HG03565 (cell line): ENCODE results near the gene CYBA.

ENCODE experiments used
- ATAC-seq: cut with Tn5 transposase; IDR thresholded peaks from one replicate; pipeline ENCODE4 v1.9.1; 2021; ENCODE audit warnings: mild to moderate bottlenecking, moderate library complexity; ENCODE audit not compliant: unreplicated experiment

The CYBA gene

GRCh38 chr16:88650749-88651275 is at the start of gene CYBA:
TSS of gene CYBA (minus strand) at chr16:88651053. CDS start at chr16:88651013, 40 bp downstream.
- ATAC-seq = peak; percentile 42

- no peak for ATAC-seq
Measured at GRCh38 chr16:88700322-88700635, 49.4 kb upstream of the CYBA start.

DNA sequence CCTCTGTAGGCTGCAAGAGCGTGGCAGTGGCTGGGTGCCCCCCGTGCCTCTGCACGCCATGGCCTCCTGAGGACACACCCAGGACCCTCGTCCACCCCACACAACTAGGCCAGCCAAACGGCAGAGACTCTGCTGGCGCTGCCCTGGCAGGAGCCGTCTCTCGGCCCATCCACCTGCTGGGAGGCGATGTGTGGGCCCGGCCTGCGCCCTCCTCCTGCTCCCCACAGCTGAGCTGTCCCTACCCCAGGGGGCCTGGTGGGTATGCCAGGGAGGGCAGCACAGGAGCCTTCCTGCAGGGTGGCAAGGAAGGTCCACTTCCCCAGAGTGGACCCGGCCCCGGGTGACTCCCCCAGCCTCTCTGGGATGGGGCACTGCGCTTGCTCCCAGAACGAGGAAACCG is 48.3 kb upstream of the CYBA start:
- no peak for ATAC-seq

GRCh38 chr16:88698646-88699045 is 47.8 kb upstream of the CYBA start:
- ATAC-seq = no peak

DNA sequence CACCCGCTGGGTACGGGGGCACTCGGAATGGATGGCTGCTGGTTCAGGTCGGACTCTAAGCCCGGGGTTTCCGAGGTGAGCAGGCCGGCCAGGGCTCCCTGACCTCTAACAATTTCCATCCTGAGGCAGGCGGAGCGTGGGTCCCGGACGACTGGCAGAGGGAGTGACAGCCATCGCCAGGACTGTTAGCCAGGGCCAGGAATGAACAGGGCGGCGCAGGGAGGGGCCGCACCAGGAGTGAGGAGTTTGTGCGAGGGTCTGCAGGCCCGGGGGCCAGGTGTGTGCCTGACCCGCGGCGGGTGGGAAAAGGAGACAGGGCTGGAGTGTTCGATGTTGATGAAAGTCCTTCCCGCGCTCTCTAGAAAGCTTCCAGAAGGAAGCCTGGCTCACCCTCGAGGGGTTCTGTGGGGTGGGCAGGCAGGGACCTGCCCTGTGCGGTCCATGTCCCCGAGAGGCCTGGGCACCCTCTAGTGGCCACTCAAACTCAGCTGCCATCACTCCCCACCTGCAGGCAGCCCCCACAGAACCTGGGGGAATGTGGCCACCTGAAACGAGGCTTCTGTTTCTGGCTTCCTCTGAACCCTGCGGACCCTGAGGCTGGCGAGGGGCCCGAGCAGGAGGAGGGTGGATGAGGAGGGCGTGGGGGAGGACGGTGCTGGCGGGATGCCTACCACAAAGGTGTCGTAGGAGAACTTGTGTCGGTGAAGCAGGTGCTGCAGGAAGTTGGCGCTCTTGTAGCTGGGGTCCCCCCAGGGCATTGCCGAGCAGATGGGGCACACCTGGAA is 47.2 kb upstream of the CYBA start:
- ATAC-seq = no peak

GRCh38 chr16:88697116-88697830 is 46.4 kb upstream of the CYBA start:
- no peak for ATAC-seq

DNA sequence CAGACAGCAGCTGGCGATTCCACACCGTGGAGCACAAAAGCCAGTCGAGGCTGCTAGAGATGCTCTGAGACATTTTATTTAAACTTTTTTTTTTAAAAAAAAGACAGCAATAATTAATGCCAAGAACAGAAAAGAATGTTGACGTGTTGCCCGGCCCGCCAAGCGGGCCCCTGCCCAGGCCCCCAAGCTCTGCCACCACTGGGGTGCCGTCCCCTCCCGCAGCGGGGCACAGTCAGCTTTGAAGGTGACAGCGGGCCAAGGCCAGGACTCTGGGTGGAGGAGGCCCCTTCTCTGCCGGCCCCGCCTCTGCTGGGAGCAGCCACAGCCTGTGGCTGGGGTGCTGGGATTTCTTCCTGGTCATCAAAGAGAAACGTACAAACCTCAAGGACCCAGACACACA is 45.6 kb upstream of the CYBA start:
- no peak for ATAC-seq

GRCh38 chr16:88695753-88696152 is 44.9 kb upstream of the CYBA start:
- ATAC-seq = no peak

DNA sequence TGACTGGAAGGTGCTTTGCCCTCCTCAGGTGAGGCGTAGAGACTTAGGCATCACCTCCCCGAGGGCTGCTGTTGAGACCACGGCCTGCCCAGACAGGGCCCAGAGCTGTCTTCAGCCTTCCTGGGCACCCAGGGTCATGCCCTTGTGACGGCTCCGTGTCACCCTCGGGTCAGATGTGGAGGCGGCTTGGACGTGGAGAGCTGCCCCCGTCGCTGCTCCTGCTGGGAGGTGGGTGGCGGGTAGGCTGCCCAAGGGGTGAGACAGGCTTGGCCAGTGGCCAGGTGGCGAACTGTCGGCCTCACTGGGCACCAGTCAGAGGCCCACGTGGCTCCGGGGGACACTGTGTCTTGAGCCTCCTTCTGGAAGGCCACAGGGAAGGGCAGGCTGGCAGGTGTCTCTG is 44.4 kb upstream of the CYBA start:
- ATAC-seq = no peak

GRCh38 chr16:88694221-88695087 is 43.6 kb upstream of the CYBA start:
- ATAC-seq = no peak

GRCh38 chr16:88693420-88694177 is 42.7 kb upstream of the CYBA start:
- no peak for ATAC-seq

DNA sequence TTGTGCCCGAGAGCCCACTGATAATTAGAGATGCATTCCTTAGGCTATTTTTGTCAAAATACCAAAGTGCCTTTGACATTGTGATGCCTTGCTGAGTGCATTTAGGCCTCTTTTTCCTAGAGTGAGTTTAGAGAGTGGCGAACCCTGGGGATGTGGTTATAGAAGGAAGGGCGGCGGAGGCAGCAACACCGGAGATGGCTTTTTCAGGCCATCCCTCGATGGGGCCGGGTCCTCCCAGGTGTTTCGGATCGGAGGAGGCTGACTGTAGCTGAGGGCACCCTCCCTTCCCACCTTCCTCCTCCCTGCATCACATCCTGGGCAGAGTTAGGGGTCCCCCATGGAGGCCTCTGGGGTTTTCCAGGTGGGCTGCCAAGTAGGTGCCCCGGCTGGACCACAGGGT is 42.0 kb upstream of the CYBA start:
- no peak for ATAC-seq

DNA sequence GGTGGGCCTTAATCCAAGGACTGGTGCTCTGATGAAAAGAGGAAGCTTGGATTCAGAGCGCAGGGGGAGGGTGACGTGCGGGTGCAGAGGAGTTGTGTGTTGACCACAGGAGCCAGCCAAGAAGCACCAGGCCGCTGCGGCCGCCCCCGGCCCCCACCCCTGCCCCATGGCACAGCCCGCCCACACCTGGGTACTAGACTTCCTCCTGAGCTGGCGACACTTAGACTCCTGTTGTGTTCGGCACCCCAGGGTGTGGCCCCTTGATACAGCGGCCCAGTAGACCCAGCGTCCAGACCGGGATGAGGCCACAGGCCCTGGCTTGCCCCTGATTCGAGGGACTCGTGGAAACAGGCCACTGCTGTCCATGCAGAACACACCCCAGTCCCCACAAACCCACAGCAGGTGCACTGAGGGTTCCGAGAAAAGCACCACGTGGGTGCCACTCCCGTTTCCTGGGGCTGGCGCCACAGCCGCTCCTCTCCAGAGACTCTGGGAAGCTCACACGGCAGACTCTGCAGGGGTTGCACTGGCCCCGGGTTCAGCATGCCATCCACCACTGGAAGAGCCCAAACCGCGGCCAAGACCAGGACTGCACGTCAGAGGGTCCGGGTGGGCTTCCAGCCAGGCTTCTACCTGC is 41.2 kb upstream of the CYBA start:
- ATAC-seq = no peak

GRCh38 chr16:88691129-88691813 is 40.4 kb upstream of the CYBA start:
- ATAC-seq = no peak

- no peak for ATAC-seq
Measured at GRCh38 chr16:88690341-88691128, 39.7 kb upstream of the CYBA start.

GRCh38 chr16:88688013-88688778 is 37.3 kb upstream of the CYBA start:
- ATAC-seq = no peak

- no peak for ATAC-seq
Measured at GRCh38 chr16:88687676-88688012, 36.8 kb upstream of the CYBA start.

- no peak for ATAC-seq
Measured at GRCh38 chr16:88687254-88687576, 36.4 kb upstream of the CYBA start.
